Activated T-helper 1 cell treated with anti-CD3 and anti-CD28 coated beads, Interleukin-2, amount 50 U/mL, for 16 hours (primary cell): ENCODE data around the gene PCDH12.

ENCODE experiments used
- DNase-seq, 2 donors: peaks; one replicate each; pipeline ENCODE4 v3.0.0-alpha.2; 2020; ENCODE audit warnings: low read depth in 1 of 2, low spot score in 1 of 2

PCDH12 gene

GRCh38 chr5:141958113-141958512 lies at the start of gene PCDH12:
Gene PCDH12 (minus strand): TSS chr5:141958202. CDS start chr5:141957851, 351 bp downstream.
- no peak for DNase-seq

- DNase-seq: no peak
These were observed 49.2 kb upstream of the PCDH12 start for GRCh38 chr5:142007237-142007544.

GRCh38 chr5:142006363-142007236 lies 48.6 kb upstream of the PCDH12 start:
- no peak for DNase-seq

GRCh38 chr5:142003266-142003800 lies 45.3 kb upstream of the PCDH12 start:
- no peak for DNase-seq

- no peak for DNase-seq
These were observed 42.9 kb upstream of the PCDH12 start for GRCh38 chr5:142000704-142001484.

DNA sequence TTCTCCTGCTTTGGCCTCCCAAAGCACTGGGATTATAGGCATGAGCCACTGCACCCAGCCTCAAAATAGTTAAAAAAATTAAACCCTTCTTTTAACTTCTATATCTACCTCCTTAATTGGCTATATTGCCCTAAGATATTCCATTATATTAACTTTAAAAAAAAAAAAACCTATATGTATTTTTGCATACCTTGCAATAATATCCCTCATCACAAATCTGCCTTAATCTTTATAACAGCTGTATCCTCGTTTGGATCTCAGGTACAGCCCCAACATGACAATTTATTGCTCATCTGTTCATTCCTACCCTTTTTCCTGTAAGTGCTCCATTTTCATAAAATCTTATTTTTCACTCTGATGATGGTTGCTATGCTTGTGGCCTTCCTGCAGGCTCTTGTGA lies 42.2 kb upstream of the PCDH12 start:
- no peak for DNase-seq

- DNase-seq: no peak
These were observed 39.5 kb upstream of the PCDH12 start for GRCh38 chr5:141997358-141997960.

GRCh38 chr5:141995656-141996055 lies 37.7 kb upstream of the PCDH12 start:
- no peak for DNase-seq

DNA sequence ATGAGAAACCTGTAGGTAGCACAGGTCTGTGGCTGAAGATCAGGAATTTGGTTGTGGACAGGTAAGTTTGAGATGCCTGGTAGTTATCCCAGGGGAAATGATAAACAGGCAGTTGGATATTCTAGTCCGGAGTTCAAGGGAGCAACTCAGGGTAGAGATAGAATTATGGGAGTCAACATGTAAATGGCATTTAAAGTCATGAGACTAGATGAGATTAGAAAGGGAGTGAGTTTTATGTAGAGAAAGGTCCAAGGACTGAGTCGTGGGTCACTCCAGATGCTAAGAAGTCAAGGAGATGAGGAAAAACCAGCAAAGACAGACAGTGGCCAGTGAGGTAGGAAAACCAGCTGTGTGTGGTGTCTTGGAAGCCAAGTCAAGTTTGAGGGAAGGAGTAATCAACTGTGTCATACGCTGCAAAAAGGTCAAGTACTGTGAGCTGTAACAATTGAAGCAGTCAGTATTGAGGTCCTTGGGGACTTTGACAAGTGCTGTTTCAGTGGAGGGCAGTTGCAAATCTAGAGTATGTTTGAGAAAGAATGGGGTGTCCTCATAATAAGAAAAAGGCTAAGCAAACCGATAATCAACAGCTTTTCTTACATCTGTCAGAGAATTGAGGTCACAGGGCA lies 36.6 kb upstream of the PCDH12 start:
- DNase-seq: no peak

DNA sequence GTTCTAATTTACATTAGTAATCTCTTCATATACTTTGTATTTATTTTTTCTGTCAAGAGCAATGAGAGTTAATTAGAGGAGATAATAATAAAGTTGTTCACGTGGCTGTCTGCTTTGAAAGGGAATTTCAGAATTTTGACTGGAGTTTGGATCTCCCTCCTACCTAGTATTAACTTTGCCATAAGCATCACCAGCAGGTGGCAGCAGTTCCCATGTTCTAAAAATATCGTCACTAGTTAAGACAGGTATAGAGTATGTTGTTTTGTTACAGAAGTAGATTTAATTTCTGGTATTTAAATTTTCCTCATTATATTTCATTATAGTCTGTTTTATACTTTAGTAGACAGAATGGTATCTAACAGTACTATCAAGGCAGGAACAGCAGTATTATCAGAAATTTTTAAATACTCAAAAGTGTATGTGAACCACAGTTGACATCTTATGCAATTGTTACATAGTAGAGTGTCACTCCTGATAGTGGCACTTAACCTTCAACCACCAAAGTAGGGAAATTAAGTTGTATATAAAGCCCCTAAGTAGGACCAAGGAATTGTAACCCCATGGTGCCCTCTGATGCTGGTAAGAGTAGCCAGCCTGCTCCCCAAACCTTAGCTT lies 34.5 kb upstream of the PCDH12 start:
- peak; percentile 56 to 66 for DNase-seq

- DNase-seq: no peak
These were observed 31.7 kb upstream of the PCDH12 start for GRCh38 chr5:141989720-141990119.

DNA sequence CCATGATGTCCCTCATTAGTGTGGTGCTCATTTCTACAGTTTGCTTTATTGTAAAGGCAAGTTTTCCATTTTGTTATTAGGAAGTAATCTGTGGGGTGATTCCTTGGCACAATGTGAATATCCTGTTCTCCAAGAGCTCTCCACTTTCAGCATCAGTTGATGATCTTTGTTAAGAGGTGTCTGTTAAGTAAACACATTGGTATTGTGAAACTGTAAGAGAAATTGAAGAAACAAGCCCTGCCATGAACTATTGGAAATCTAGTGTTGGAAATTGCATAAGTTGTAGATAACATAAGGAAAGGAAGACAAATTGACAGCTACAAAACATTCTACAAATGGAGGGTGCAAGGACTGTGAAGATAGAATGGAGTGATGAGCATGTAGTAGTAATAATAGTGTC lies 28.1 kb upstream of the PCDH12 start:
- no peak for DNase-seq

- no peak for DNase-seq
These were observed 24.6 kb upstream of the PCDH12 start for GRCh38 chr5:141982626-141983025.

- DNase-seq: no peak
These were observed 20.4 kb upstream of the PCDH12 start for GRCh38 chr5:141978389-141978788.

GRCh38 chr5:141976176-141976575 lies 18.2 kb upstream of the PCDH12 start:
- no peak for DNase-seq

DNA sequence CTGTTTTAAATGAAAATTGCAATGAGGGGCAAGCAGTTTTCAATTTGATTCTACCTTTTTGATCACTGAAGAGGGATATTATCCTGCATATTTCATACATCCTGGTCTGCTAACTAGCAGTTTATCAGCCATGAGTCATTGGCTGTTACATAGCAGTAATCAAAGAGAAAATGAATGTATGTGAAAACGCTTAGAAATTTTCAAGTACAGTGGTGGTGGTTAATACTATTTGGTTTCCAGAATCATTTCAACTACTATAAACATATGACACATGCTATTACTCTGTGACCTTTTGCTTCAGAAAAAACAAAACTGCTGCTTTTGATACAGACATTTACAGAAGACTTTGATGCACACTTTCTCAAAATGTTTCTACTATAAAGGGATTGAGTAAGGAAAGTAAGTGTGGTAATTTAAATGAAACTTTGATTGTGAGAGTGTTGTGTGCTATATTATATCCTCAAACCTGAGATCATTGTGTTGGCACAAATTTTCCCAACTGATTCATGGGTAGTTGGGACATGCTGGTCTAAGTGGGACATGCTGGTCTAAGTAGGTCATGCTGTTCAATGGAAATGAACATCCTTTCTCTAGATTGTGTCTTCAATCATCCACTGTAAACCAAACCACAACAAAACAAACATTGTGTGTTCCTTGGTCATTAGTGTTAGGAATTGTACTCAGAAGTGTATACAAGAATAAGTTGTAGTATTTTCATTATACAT lies 16.0 kb upstream of the PCDH12 start:
- no peak for DNase-seq

GRCh38 chr5:141969783-141970771 lies 12.1 kb upstream of the PCDH12 start:
- no peak for DNase-seq

DNA sequence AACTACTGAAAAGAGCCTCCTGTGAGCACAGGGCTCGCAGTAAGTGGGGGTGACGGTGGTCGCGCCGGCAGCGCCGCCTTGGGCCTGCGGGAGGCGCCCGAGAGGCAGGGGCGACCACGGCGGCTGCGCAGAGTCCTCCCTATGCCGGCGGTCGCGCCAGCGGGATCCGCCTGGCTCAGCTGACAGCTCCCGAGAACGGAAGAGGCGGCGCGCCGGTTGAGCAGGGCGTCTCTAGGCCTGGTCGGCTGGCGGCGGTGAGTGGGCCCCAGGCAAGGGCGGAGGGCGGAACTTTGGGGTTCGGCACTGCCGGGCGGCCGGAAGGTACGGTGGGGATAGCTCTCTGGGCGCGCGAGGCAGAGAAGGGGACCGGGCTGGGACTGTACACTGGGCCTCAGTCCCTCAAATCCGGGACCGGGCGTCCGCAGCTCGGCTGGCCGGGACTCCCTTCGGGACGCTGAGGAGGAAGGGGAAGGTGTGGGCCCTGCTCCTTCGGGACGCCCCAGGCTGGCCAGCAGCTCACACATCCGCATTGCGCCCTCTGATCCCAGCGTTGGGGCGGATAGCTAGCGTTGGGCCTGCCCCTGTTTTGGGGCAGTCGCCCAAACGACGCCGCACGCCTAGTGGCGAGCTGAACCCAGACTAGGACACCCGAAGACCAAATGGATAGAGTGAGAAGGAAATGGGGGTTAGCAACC lies 11.1 kb upstream of the PCDH12 start, which contains the start of gene RNF14:
TSS of gene RNF14 (plus strand) at position 192 of the 695 bp plus-strand sequence. CDS start 4,484 bp downstream, outside the sequence.
- peak; percentile 83 to 92 for DNase-seq
